Muscle of leg (tissue), 11 donors: ENCODE results near the gene ORC1. TPM values are rescaled to one million over a fixed set of nuclear protein-coding genes. Genes with fewer than 3 reads are reported as not detected.

Source experiments
- DNase-seq: peaks from one replicate; pipeline ENCODE4 v3.0.0; 2013
- H3K27ac ChIP-seq: one replicate; pipeline ENCODE4 v1.5.1; 2013; ENCODE audit warnings: mild to moderate bottlenecking, low read length, control low read depth
- H3K27me3 ChIP-seq: one replicate; pipeline ENCODE4 v1.6.1; 2013; ENCODE audit warnings: low read length; ENCODE audit not compliant: control insufficient read depth, insufficient read depth
- H3K36me3 ChIP-seq: one replicate; pipeline ENCODE4 v1.6.1; 2013; ENCODE audit warnings: low read length; ENCODE audit not compliant: control insufficient read depth, insufficient read depth
- H3K4me1 ChIP-seq: one replicate; pipeline ENCODE4 v1.6.1; 2013; ENCODE audit warnings: low read length; ENCODE audit not compliant: control insufficient read depth, insufficient read depth
- H3K4me3 ChIP-seq: one replicate; pipeline ENCODE4 v1.5.1; 2013; ENCODE audit warnings: low read length, control low read depth
- H3K9me3 ChIP-seq: replicated peaks from 2 replicates; pipeline ENCODE4 v1.6.1; 2013; ENCODE audit warnings: low read depth, low read length; ENCODE audit not compliant: control insufficient read depth
- WGBS: methylation state at CpG from one replicate; pipeline ENCODE4 v1.1.5; 2013; ENCODE audit warnings: missing lambda C conversion rate; ENCODE audit not compliant: insufficient coverage; 5-methylcytosine and 5-hydroxymethylcytosine counted together
- polyA plus RNA-seq, 8 donors: library from polyadenylated mRNA; unstranded; fragments of 120-200 nt; gene quantifications; one replicate each; pipeline versions ENCODE4 v1.2.1 to v1.2.3, GENCODE V29; 2013; ENCODE audit warnings: inconsistent platforms in 1 of 8, low replicate concordance in 1 of 8; ENCODE audit not compliant: insufficient read length in 8 of 8, insufficient read depth in 1 of 8
- total RNA-seq: library from RNA; stranded (reverse); fragments of 120-200 nt; gene quantifications from one replicate; pipeline ENCODE4 v1.2.4, GENCODE V29; 2013

Gene ORC1
- total and polyA plus RNA-seq, 9 donors: 2.6 to 4.5 (median 3.4) TPM

- DNase-seq: no peak
- Histone ChIP-seq H3K4me1 (no peaks in the 10 kb centered on the region), H3K4me3 (no peak overlapping the region), H3K36me3 (peaks cover 27% of the 10 kb centered on the region), H3K27me3 (no peaks in the 10 kb centered on the region), H3K9me3 (no peaks in the 10 kb centered on the region), H3K27ac (no peak overlapping the region)
These were observed 20.0 kb upstream of the ORC1 start for GRCh38 chr1:52424231-52424636.

GRCh38 chr1:52423771-52424170 is 19.5 kb upstream of the ORC1 start:
- Histone ChIP-seq H3K36me3 (peaks cover 28% of the 10 kb centered on the region), H3K27ac (no peak overlapping the region), H3K9me3 (no peaks in the 10 kb centered on the region), H3K4me1 (no peaks in the 10 kb centered on the region), H3K4me3 (no peak overlapping the region), H3K27me3 (no peaks in the 10 kb centered on the region)
- no peak for DNase-seq
- 40% methylated on average over 5 of the region's 9 CpGs for WGBS

- no CpG with 5 or more reads among the region's 2 CpGs for WGBS
These were observed 18.8 kb upstream of the ORC1 start for GRCh38 chr1:52423055-52423454.

DNA sequence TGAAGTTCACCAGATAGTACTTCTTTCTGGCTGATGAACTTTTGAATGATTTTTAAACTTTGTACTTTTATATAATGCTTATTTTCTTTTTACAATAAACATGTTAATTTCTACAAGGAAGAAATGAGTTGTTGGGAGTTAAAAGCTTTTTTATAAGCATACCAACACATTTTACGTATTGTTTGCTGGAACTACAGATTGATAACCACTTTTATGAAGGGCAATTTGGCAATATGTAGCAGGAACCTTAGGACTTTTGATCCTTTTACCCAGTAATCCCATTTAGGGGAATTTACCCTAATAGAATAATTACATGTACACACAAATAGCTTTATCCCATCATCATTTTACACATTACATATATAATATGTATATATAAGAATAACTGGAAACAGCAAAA is 16.5 kb upstream of the ORC1 start:
- Histone ChIP-seq H3K36me3 (peaks cover 44% of the 10 kb centered on the region), H3K9me3 (no peaks in the 10 kb centered on the region), H3K27ac (no peak overlapping the region), H3K4me3 (no peak overlapping the region), H3K4me1 (no peaks in the 10 kb centered on the region), H3K27me3 (no peaks in the 10 kb centered on the region)
- no CpG with 5 or more reads among the region's 1 CpG for WGBS
- no peak for DNase-seq

More at GRCh38 chr1:52423055-52423454, 18.8 kb upstream of the ORC1 start:
- Histone ChIP-seq H3K4me3 (no peak overlapping the region), H3K27ac (no peak overlapping the region), H3K27me3 (no peaks in the 10 kb centered on the region), H3K9me3 (no peaks in the 10 kb centered on the region), H3K36me3 (peaks cover 30% of the 10 kb centered on the region), H3K4me1 (no peaks in the 10 kb centered on the region)
- DNase-seq: no peak

GRCh38 chr1:52416811-52417210 is 12.6 kb upstream of the ORC1 start:
- WGBS: no CpG with 5 or more reads among the region's 2 CpGs
- Histone ChIP-seq H3K4me3 (no peak overlapping the region), H3K27me3 (no peaks in the 10 kb centered on the region), H3K4me1 (no peaks in the 10 kb centered on the region), H3K9me3 (no peaks in the 10 kb centered on the region), H3K27ac (no peak overlapping the region), H3K36me3 (peaks cover 57% of the 10 kb centered on the region)
- peak; percentile 11 for DNase-seq

DNA sequence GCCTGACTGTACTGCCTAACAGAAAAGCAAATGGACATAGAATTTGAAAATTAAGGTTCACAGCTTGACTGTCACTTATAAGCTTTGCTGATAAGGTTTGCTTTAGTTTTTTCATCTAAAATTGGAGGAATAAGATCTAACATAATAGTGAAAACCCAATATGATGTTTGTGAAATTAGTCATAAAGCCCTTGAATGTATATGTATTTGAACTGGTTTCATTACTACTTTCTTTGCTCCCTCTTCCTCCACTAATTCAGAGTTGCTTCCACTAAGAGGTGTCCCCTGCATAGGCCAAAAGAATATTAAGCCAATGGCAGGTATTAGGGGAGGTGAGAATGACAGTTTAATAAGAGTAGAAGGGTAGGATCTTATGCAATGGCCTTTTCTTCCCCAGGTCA is 10.7 kb upstream of the ORC1 start:
- Histone ChIP-seq H3K4me1 (no peaks in the 10 kb centered on the region), H3K27me3 (no peaks in the 10 kb centered on the region), H3K9me3 (no peaks in the 10 kb centered on the region), H3K27ac (no peak overlapping the region), H3K36me3 (peaks cover 62% of the 10 kb centered on the region), H3K4me3 (no peak overlapping the region)
- DNase-seq: no peak

DNA sequence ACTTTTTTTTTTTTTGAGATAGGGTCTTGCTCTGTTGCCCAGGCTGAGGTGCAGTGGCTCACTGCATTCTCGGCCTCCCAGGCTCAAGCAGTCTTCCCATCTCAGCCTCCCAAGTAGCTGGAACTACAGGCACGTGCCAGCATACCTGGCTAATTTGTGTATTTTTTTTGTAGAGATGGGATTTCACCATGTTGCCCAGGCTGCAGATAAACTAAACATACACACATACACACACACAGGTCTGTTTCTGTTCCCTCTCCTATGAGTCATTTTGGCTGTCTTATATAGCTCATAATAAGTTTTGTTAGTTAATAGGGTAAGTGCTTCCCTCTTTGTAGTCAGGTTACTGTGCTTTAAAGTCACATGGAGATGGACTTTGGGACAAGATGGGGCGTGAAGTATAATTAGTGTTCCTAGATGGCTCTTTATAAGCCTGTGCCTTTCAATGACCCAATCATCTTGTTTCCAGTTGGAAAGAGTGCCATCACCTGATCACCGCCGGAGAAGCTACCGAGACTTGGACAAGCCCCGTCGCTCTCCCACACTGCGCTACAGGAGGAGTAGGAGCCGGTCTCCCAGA is 9.3 kb upstream of the ORC1 start:
- 94% methylated on average over 6 of the region's 10 CpGs for WGBS
- DNase-seq: no peak
- H3K27ac ChIP-seq: no peak overlapping the region

DNA sequence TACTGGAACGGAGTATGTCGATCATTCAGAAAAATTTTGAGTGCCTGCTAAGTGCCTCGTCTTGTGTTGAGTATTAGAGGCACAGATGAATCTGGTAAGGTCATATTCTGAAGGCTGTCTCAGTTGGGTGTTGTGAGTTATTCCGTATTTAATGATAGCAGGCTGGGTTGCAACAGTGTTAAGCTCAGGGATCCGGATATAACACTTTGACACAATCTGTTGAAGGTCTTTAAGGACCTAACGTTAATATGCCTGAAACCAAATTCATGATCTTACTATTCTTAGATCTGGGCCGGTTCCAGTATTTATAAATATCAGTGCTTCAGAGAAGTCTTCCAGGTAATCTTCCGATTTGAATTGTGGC is 734 bp upstream of the ORC1 start:
- no peak for DNase-seq
- Histone ChIP-seq H3K9me3 (no peaks in the 10 kb centered on the region), H3K36me3 (peaks cover 30% of the 10 kb centered on the region), H3K4me3 (peak overlapping the region; percentile 78), H3K27ac (peak overlapping the region; percentile 93), H3K27me3 (no peaks in the 10 kb centered on the region), H3K4me1 (peaks cover 6% of the 10 kb centered on the region)
- 0% methylated on average over 2 of the region's 8 CpGs for WGBS

More for the DNA sequence above, 9.3 kb upstream of the ORC1 start:
- H3K9me3 ChIP-seq: no peaks in the 10 kb centered on the region
- H3K36me3 ChIP-seq: peaks cover 71% of the 10 kb centered on the region
- no peak overlapping the region for H3K4me3 ChIP-seq
- H3K4me1 ChIP-seq: no peaks in the 10 kb centered on the region
- H3K27me3 ChIP-seq: no peaks in the 10 kb centered on the region

DNA sequence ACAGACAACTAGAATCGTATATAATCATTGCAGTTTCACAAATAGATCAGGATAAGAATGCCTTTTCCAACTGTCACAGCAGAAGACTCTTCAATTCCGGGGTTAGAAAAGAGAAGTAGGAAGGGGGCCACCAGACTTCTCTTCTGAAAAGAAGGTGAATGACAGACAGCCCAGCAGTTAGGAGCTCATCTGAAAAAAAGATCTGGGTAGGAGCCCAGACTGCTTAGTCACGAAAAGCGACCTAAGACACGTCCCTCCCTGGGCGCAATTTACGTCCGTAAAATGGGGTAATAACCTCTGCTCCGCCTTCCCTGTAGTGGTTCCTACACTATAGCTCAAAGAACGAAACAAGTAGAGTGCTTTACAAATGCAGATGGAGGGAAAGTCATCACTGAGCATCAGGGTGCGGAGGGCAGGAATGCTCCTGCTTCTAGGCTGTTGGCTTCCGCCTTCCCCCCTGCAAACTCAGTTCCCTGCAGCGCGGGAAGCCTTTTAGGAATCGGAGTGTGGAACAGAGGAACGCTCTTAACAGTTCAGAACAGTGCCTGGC is 582 bp downstream of the ORC1 start:
- peak overlapping the region; percentile 39 for H3K27ac ChIP-seq
- DNase-seq: peak; percentile 51
- H3K36me3 ChIP-seq: peaks cover 18% of the 10 kb centered on the region
- no peaks in the 10 kb centered on the region for H3K9me3 ChIP-seq
- peak overlapping the region; percentile 78 for H3K4me3 ChIP-seq
- WGBS: 2% methylated on average over 8 of the region's 16 CpGs
- H3K4me1 ChIP-seq: peaks cover 6% of the 10 kb centered on the region
- no peaks in the 10 kb centered on the region for H3K27me3 ChIP-seq

- Histone ChIP-seq H3K27me3 (no peaks in the 10 kb centered on the region), H3K27ac (no peak overlapping the region), H3K4me3 (no peak overlapping the region), H3K9me3 (no peaks in the 10 kb centered on the region), H3K36me3 (peaks cover 10% of the 10 kb centered on the region), H3K4me1 (peaks cover 6% of the 10 kb centered on the region)
- no peak for DNase-seq
- WGBS: no CpG with 5 or more reads among the region's 3 CpGs
These were observed 1.4 kb downstream of the ORC1 start for GRCh38 chr1:52402860-52403240.

GRCh38 chr1:52400131-52400530 is 4.1 kb downstream of the ORC1 start:
- H3K27ac ChIP-seq: no peak overlapping the region
- no peak for DNase-seq
- H3K27me3 ChIP-seq: no peaks in the 10 kb centered on the region
- peaks cover 17% of the 10 kb centered on the region for H3K36me3 ChIP-seq
- peaks cover 6% of the 10 kb centered on the region for H3K4me1 ChIP-seq
- no peak overlapping the region for H3K4me3 ChIP-seq
- no peaks in the 10 kb centered on the region for H3K9me3 ChIP-seq
- WGBS: 92% methylated on average over 2 of the region's 6 CpGs
